DLD1 (cell line): ENCODE results near the gene PIH1D2.
"Not testable (repeated sequence)": the region's sequence is repeated elsewhere in the genome, so short reads cannot be mapped to it uniquely, and the experiment has no call there.

Source experiments
- in situ Hi-C: cut with HindIII; loops from 2 replicates; pipeline ENCODE4 v1.10.0; 2017; ENCODE audit warnings: low sequenced_read_pairs

The PIH1D2 gene, protein sequence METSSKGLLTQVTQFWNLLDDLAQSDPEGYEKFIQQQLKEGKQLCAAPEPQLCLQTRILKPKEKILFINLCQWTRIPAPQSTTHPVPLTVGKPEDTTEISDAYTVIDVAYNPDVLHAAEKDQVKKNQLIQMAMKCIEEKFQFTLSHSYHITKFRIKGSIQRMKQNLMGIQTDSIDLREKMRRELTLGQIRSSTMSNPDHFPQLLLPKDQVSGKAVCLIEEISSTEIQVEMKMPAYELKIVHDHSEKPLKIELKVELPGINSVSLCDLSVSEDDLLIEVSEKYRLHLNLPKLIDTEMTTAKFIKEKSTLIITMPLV

DNA sequence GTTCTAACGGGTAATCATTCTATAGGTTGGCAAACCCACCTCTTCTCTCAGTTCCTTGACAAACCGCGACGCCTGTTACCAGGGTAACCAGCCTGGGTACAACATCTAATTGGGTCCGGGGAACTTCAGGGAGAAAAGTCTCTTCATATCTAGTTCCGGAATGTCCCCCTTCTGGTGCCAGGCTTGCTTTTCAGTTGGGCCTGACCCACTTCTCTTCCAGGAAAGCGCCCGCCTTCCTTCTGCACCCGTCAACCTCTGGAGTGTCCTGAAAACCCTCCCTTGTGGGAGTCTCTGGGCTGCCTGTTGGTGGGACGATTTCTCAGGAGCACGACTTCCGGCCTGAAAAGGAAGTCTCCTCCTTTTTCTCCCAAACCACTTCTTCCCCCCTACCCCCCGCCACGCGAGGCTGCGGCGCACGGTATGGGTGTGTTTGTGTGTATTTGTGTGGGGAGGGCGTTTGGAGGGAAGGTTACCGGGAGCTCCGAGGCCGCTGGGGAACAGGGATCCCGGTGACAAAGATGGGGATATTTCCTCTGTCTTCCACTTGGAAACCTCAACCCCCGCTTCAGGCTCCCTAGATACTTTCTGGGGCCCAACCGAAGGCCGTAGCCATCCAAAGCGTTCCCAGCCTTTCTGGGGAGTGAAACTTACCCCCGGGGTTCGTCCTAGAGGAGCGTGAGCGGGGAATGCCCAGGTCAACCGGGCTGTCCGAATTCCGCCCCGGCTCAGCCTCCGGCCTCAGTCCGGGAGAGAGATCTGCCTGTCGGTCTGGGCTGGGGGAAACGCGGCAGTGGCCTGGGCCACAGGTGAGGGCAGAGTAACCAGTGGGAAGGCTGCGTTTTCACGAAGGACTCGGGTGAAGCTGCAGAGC lies at the start of gene PIH1D2, which contains the start of gene NKAPD1:
Gene PIH1D2 (minus strand): TSS at position 77 of the 871 bp plus-strand sequence. CDS start 843 bp downstream, outside the sequence.
Gene NKAPD1 (plus strand): TSS at position 359 of the 871 bp plus-strand sequence. CDS start 1,276 bp downstream, outside the sequence.
- in situ Hi-C loops, result no loop called here

DNA sequence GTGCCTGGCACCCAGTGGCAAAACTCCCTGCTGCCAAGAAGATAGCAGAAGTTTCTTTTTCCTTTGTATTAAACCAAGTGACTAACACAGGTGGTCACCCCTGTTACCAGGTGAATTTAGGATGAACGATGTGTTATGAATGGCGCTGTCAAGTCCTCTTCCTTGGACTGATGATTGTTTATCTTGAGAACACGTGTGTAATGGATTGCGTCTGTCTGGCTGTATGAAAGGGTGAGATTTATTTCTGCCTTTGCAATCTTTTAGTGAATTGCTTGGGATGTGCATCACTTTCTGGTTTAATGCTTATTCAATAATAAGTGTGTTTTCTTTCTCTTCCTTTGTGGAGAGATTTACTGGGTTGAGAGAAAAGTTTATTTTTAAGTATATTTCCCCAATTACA lies 49.3 kb upstream of the PIH1D2 start:
- in situ Hi-C loops, result no loop called here

DNA sequence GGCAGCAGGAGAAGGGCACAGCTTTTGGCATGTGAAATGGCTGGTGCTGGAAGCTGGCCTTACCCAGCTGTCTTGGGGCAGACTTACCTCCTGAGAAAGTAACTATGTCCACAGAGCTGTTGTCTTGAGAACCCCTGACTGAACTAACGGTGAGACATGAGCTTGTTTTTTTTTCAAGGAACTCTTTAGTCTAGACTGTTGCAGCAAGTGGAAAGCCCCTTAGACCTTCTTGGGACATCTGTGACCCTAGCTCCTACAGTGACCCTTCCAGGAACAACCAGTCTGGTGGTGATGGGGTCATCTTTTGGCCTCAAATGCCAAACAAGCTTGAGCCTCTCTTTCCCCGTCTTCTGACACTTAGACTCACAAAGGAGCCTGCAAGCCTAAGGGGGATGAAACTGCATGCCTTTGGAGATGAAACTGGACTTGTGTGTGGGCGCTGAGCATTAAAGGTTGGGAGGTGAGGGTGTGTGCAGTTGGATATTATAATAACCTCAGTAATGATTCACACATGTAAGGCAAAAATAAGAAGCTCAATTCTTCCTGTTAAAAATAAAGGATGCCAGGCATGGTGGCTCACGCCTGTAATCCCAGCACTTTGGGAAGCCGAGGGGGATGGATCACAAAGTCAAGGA lies 48.3 kb upstream of the PIH1D2 start:
- in situ Hi-C loops, result no loop called here

DNA sequence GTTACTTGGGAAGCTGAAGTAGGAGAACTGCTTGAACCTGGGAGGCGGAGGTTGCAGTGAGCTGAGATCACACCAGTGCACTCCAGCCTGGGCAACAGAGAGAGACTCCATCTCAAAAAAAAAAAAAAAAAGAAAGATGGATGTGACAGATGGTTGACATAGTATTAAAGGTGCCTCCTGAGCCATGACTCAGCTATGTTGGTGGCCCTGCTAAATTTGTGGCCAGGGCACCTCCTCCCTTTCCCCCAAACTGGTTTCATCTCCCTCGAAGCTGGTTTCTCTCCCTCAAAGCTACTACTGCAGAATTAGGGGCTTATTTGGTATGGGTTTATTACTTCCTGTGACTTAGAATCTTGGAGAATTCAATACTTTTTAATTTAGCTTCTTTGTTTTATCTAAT lies 44.4 kb upstream of the PIH1D2 start:
- in situ Hi-C loops, result no loop called here

DNA sequence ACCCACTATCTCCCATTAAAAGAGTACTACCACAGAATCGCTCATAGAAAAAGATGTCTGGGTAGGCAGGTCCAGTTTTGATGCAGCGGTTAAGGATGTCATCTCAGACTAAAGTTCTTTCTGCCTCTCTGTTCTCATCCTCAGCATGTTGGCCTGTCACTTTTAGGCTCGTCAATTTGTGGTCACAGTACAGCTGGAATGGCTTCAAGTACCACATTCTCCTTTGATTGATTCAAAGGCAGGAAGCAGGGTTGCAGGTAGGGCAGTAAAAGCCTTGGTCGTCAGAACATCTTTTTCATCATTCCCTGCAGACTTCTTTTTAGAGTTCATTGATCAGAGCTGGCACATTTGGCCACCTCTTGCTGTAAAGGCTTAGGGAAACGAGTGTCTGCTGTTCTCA lies 41.6 kb upstream of the PIH1D2 start:
- in situ Hi-C loops, result no loop called here

DNA sequence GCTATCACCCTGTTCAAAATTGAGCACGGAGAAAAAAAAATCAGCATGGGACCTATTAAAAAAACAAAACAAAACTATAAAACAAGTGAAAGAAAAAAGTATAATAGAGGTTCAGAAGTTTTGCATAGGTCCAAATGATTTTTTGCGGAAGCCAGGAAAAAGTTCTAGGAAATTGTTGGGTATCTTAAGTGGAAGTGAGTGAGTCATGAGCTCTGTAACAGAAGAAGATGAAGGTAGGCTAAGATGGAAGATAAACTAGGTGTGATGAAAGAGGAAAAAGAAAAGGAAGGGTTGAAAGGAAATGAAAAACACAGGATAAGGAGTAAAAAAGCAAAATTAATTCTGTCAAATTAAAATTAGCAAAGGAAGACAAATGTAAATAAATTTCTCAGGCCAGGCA lies 40.6 kb upstream of the PIH1D2 start:
- in situ Hi-C loops, result no loop called here

DNA sequence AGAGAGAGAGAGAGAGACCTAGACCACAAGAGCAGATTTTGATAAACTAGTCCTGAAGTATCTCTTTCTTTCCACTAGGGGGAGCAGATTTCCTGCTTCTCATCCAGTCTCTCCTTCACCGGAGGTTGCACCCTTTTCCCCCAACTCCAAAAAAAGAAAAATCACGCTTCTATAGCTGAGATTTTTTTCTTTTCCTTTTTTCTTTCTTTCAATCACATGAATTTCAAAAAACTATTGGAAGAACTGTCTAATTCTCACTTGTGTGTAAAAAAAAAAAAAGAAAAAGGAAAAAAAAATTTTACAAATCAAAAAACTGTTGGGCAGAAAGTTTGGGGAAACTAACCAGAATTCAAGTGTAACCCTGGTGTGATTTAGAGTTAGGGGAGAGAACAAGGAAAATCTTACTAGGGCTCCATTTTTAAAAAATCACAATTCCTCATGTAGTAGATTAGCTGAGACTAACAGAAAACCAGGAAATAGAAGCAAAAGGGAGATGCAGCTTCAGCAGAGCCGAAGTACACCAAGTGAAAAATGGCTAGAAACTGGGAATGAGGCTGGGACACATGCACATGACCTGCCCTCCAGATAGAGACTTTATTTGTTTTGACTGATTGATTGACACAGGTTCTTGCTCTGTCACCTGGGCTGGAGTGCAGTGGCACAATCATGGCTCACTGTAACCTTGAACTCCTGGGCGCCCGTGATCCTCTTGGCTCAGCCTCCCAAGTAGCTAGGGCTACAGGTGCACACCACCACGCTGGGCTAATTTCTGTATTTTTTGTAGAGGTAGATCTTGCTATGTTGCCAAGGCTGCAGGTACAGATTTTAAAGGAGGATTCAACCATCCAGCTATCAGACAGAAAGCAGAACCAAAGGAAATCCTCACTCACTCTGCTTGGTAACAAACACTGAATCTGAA lies 40.0 kb upstream of the PIH1D2 start:
- in situ Hi-C loops, result no loop called here

DNA sequence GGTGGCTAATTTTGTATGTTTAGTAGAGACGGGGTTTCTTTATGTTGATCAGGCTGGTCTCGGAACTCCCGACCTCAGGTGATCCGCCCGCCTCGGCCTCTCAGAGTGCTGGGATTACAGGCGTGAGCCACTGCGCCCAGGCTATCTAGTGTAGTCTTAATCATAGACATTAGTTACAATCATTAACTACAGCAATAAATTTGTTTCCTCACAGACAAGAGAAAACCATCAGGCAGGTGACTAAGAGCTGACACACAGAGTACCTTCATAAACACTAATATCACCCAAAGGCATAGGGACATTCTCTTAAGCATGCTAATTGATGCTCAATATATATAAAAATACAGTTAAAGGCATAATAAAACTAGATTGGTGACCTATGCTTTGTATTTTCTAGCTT lies 32.3 kb upstream of the PIH1D2 start:
- in situ Hi-C loops, result no loop called here

DNA sequence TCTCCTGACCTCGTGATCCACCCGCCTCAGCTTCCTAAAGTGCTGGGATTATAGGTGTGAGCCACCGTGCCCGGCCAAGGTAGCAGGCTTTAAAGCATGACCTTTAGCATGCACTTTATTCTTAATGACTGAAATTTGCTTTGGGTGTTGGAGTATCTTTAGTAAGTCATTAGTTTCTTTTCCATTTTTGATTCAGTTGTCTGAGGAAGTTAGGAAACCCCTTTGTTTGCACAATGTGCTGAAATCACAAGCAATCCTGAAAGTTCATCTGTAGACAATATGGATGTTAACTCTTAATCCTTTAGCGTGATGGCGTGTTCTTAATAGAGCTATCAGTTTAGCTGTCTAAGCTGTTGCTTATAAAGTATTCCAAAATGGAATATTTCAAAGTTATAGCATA lies 29.6 kb upstream of the PIH1D2 start:
- in situ Hi-C loops, result no loop called here

DNA sequence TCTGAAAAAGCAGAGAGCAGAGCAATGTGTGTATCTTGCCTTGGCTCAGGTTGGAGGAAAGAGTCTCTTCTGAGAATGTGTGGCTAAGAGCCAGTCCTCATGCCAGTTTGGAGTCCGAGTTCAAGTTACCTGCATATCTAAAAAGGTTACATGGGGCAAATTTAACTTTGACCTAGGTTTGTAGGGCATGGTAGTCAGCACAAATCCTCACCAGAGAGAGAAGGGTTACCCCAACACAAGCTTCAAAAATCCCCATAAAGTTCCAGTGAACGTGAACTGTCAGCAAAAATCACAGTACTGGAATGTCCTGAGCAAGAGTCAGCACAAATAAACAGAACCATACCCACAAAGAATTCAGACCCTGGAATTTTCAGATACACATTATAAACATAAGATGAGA lies 26.6 kb upstream of the PIH1D2 start:
- in situ Hi-C loops, result no loop called here

DNA sequence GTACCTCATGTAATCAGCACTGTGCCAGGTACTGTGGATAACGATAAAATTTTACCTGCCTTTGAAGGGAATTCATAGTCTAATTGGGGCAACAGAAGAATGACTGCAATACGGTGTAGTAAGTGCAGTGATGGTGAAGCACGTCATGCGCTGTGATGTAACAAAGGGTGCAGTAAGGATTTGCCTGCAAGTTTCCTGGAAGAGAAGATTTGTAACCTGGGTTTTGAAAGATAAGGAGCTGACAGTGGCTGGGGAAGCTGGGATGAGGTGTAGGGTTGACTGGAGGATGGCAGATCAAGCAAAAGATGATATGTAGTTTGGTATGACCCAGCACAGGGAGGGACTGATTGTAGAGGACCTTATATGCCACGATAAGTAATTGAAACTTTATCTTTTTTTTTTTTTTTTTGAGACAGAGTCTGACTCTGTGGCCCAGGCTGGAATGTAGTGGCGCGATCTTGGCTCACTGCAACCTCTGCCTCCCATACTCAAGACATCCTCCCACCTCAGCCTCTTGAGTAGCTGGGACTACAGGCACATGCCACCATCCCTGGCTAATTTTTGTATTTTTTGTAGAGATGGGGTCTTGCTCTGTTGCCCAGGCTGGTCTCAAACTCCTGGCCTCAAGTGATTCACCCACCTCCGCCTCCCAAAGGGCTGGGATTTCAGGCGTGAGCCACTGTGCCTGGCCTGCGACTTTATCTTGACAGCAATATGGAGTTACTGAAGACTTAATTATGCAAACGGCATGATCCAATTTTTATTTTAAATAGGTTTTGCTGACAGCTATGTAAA lies 24.1 kb upstream of the PIH1D2 start:
- in situ Hi-C loops, result no loop called here

DNA sequence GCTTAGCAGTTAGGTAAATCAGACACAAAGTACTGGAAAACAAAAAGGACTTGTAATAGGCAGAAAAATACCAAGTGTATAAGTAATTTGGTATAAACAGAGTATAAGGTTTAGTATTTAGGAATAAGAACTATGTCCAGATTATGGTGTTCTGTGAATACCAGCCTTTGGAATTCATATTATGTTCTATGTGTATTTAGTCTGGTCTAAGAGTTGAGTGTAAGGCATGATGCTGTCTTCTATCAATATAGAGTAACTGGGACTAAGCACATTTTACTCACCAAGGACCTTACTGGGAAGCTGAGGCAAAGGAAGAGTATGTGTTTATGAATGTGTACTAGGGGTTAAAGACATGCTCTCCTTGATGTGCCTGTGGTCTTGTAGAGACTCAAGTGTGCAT lies 22.4 kb upstream of the PIH1D2 start:
- in situ Hi-C loops, result no loop called here

DNA sequence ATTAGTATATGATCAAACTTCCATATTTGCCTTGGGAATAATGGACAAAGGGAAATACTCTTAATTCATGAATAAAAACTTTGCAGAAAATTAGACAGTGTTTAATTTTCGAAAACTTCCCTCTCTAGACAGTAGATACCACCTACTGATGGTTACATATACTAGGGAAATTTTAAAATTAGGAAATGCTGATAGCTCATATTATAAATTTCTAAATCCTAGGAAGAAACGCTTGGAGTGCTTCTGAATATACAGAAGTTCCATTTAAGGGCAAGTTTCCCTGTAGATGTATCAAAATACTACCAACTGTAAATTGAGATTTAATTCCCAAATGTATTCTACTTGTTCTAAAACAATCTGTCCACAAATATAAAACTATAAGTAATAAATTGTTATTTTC lies 21.5 kb upstream of the PIH1D2 start:
- in situ Hi-C loops, result not testable (repeated sequence)

DNA sequence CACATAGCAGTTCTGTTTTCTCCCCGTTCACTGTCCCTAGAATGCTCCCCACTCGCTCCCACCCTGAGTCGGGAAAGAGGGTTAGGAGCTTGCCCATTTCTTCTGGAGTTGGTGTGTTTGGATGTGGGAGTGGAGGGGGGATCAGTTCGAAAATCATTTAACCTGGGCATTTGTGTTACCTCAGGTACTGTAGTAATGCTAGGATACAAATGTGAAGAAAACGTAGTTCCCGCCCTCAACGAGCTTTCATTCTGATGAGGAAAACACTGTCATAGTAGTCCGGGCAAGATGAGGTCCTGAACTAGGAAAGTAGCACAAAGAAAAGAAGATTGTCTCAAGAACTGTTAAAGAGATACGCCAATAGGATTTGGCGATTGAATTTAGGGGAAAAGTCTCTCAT lies 13.4 kb upstream of the PIH1D2 start:
- in situ Hi-C loops, result no loop called here

DNA sequence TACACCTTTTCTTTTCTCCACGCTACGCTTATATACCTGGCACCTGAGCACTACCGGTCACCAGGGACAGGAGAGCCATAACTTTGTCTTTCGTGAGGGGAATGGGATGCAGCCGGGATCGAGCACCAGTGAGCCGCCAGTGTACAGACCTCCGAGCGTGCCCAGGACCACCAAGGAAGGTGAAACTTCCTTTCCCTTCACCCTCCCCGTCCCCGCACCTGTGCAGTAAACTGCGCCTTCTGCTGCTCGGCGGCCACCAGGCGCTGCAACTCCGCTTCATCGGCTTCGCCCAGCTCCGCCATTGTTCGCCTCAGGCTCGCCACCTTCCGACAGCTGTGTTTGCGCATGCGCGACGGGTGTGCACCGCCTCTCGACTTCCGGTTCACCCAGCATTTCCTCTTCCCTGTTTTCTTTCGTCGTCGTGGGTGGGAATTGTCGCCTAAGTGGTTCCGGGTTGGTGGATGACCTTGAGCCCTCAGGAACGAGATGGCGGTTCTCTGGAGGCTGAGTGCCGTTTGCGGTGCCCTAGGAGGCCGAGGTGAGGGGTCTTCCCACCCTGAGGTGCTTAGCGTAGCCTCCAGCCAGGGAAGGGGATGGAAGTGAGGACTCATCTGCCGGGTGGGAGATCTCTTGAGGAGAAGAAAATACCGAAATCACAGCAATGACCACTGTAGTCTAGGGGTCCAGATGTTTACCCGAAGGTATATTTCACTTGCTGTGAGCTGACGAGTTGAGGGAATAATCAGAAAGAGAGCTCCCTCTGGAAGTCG lies 12.8 kb upstream of the PIH1D2 start, which contains the start of the genes SDHD and TIMM8B:
Gene SDHD (plus strand): TSS at position 452 of the 770 bp plus-strand sequence. CDS start 35 bp downstream, at position 487.
Gene TIMM8B (minus strand): TSS at position 335 of the 770 bp plus-strand sequence. CDS start 33 bp downstream, at position 302.
- in situ Hi-C loops, result no loop called here

DNA sequence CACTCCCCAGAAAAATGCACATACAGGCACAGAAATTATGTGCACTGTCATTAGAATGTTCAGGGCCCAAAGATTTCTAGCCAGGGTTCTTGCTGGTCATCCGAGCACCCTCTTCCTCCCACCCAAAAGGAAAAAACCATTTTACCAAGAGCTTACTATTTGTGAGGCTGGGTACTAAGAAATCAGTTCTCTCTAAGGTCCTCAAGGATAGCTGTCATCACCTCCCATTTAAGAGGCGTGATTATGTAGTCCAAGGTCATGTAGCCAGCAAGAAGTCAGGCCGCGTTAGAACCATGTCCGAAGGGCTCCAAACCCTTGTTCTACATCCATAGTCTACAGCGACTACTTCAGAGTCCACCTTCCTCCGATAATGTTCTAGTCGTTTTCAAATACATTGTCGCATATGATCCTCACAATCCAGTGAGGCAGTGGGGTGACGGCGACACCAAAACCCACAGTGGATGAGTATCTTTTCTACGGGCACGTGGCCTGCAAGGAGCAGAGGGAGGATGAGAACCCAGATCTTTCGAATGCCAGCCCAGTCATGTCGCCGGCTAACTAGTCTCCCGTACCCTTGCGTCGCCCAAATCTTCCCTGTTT lies 12.1 kb upstream of the PIH1D2 start:
- in situ Hi-C loops, result no loop called here

DNA sequence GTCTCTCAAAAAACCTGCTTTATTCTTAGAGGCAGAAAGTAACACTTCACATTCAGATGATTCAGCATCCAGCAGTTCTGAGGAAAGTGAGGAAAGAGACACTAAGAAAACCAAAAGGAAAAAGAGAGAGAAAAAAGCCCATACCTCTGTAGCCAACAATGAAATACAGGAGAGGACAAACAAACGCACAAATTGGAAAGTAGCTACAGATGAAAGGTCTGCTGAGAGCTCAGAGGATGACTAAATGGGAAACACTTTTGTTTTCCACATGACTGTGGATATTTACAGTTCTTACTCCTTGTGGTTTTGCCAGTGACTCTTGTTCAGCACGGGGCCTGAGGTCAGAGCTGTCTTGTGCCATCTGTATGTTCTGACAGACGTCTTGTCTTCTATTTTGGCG lies 8.9 kb upstream of the PIH1D2 start:
- in situ Hi-C loops, result no loop called here

DNA sequence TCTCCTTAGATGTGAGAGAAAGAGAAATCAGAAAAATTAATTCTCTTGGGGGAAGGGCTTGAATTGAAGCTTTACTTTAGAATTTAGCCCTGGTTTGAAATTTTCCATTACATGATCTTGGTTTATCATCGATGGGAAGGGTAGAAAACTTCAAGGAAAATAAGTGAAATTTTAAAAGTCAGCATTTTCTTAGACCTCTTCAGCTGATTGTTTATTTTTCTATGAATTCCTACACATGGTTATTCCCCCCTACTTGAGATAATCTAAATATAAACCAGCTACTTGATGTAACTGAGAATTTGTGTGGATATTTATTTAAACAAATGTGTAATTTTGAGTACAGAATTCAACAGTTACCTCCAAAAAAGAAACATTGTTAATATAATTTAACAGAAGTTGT lies 10.9 kb downstream of the PIH1D2 start:
- in situ Hi-C loops, result loop anchor here (5.0 kb wide), 1 partner anchor 41 kb away; no protein-coding TSS in a partner anchor
